LNCAP (cell line): ENCODE results near the gene ELF3.
A peak's percentile ranks its signal among the peaks of the same experiment; 100 is the strongest.

Experiments used
- TF ChIP-seq, protein P1 (sequence below): fragments of 450-650 bp; IDR thresholded peaks from 2 replicates; pipeline ENCODE4 v1.5.1; 2017; ENCODE audit warnings: mild to moderate bottlenecking

ELF3 gene

DNA sequence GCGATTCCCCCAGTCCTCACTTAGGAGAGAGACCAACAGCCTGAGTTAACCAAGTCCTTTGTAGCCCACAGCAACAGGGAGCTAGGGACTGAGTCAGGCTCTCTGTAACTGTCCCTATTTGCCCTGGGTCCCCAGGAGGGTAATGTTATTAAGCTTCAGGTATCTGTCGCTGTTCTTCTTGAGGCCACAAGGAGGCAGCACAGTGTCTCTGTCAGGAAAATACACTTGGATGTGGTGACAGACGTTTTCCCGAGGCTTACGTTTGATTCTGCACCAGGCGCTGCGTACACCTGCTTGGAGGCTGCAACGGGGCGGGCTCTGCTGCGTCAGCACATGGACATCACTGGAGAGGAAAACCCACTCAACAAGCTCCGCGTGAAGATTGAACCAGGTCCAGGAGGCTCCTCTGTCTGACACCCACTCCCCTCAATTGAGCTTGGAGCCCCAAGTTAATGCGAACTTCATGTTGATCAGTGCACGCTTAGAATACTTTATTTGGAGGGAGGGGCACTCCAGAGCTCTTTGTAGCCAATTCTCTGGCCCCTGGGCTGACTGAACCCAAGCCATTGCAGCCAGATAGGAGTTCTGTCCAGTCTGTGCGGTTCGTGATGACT is 10.7 kb upstream of the ELF3 start:
- TF ChIP-seq, protein P1, sequence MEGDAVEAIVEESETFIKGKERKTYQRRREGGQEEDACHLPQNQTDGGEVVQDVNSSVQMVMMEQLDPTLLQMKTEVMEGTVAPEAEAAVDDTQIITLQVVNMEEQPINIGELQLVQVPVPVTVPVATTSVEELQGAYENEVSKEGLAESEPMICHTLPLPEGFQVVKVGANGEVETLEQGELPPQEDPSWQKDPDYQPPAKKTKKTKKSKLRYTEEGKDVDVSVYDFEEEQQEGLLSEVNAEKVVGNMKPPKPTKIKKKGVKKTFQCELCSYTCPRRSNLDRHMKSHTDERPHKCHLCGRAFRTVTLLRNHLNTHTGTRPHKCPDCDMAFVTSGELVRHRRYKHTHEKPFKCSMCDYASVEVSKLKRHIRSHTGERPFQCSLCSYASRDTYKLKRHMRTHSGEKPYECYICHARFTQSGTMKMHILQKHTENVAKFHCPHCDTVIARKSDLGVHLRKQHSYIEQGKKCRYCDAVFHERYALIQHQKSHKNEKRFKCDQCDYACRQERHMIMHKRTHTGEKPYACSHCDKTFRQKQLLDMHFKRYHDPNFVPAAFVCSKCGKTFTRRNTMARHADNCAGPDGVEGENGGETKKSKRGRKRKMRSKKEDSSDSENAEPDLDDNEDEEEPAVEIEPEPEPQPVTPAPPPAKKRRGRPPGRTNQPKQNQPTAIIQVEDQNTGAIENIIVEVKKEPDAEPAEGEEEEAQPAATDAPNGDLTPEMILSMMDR: peak; percentile 88

DNA sequence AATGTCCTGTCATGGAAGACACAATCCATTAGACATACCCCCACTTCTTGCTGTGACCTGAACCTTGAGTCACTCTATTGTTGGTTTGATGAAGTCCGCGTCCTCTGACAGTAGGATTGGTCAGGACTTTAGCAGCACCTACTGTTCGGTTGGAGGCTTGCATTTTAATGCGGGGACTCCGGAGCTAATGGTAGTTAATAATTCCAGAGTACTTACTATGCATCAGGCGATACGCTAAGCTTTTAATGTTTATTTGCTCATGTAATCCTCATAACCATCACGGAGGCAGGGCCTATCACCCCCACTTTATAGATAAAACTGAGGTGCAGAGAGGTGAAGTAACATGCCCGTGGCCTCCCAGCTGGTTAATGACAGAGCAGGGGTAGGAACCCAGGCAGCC is 7.9 kb upstream of the ELF3 start:
- TF ChIP-seq, protein P1: no peak

DNA sequence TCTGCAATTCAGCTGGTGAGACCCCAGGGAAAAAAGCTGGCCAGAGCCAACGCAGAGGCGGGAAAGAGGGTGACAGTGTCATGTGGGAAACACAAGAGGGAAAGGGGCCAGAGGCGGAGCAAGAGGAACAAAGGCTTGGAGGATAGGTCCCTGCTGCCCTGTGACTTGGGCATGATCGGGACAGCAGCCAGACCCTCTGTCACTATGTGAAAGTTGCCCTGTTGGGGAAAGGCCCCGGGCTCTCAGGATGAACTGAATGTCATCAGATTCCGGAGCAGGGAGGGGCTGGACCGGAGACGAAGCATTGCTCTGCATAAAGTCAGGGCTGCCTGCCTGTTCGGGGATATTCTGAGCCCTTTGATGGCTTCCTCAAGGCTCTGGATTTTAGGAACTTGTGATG is 5.7 kb upstream of the ELF3 start:
- TF ChIP-seq, protein P1: no peak

DNA sequence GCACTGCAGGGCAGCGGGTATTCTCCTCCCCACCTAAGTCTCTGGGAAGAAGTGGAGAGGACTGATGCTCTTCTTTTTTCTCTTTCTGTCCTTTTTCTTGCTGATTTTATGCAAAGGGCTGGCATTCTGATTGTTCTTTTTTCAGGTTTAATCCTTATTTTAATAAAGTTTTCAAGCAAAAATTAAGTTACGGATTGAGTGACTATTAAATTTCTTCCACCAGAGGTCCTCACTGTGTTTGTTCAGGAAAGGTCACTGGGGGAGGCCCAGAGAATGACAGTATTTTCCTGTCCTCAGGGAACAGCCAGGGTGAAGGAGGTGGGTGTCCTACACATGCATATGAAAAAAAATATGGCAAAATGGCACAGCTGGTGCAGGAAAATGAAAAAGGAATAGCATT is 4.4 kb upstream of the ELF3 start:
- TF ChIP-seq, protein P1: peak; percentile 55; the same call in 1 of the 2 replicates

DNA sequence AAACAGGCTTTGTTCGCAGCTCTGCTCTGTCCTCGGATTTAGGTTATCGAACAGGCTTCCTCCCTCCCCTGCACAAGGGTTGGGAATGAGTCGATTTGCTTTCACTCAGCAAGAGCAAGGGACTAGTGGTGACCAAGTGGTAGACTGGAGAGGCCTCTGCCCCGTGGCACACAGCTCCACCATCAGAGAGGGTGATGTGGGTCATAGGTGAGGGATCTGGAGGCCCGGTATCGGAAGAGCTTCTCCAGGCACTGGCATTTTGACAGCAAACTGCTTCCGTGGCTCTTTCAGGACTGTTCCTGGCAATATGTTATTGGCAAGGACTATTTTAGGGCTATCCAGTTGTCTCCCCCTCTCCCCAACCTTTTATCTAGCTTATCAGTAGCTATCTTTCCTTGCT is 3.1 kb upstream of the ELF3 start:
- TF ChIP-seq, protein P1: no peak

DNA sequence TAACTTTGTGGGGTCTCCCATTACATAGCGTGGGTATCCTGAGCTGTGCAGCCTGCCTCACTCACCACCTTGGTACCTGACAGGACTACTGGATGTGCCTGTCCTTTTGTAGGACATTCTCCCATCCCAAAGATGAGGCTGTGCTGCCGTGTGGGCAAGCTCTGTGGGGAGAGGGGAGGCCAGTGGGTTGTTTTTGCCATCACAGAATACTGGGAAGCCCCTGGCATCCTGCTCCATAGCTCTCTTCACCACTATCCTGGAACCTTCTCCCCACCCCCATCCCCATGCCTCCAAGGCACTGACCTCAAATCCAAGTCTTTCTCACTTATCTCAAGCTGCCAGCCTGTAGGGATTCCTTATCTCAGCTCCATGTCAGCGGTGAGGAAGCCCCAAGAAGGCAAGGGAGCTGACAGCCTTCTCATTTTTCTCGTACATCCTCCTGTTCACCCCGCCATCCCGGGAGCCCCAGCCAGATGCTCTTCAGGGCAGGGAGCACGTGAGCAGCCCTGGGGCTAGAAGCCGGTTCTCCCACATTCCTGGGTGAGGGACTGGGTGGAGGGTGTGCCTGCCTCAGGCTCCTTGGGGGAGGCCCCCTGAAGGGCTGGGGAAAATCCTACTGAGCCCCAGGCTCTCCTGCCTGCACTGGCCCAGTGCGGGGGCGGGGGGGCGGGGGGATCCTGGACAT is 2.4 kb upstream of the ELF3 start:
- TF ChIP-seq, protein P1: no peak

DNA sequence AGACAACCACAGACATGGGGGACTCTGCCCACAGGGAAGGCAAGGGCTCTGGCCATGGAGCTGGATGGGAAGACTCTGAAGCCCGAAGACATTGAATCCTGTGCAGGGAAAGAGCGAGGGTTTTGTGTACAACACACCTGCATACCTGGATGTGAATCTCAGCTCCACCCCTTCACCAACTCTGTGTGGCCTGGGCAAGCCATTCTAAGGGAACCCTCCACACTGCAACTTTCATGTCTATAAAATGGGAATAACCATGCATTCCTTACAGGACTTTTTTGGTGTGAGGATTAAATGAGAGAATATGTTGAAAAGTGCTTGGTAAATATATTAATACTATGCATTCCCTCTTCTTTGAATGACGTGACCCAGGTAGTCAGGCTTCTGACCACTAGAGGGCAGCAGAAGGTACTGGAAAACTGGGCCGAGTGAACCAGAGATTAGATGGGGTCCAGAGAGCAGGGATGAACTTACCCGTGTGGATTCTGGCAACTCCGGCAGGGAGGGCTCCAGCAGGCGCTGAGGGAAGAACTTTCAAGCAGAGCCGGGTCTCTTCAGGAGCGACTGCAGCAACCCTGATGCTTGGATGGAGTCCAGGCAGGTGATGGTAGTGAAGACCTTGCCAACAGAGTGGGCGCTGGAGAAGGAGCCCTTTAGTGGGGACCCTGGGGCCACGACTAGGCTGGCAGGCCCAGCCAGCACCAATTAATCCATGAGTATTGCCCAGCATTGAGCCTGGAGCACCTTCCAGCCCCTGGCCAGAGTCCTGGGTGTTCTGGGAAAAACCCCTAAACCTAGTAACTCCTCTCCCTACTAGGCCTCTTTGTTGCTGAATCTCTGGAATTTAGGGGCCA is 834 bp upstream of the ELF3 start:
- TF ChIP-seq, protein P1: peak; percentile 96
